K562 (cell line): ENCODE results near the gene FMNL1. TPM values are rescaled to one million over a fixed set of nuclear protein-coding genes. Genes with fewer than 3 reads are reported as not detected.

Experiments used
- CEBPB ChIP-seq: fragments of 450-650 bp; IDR thresholded peaks from 2 replicates; pipeline ENCODE4 v1.6.1; 2016; ENCODE audit warnings: missing genetic modification characterization, missing compliant biosample characterization
- FOXA3 ChIP-seq, 2 experiments: fragments of 450-650 bp in 1 of 2; sonication (generic) in 1 of 2; formaldehyde crosslinking; IDR thresholded peaks in 1 of 2; conservative IDR thresholded peaks in 1 of 2; 2 replicates each; pipeline versions ENCODE4 v1.4.0 to v1.8.0; 2020 to 2022; ENCODE audit warnings: mild to moderate bottlenecking in 2 of 2, missing genetic modification reagents in 1 of 2
- NBN ChIP-seq: fragments of 450-650 bp; IDR thresholded peaks from 2 replicates; pipeline ENCODE4 v1.6.1; 2016; ENCODE audit warnings: low read depth, mild to moderate bottlenecking
- NELFE ChIP-seq: IDR thresholded peaks from 2 replicates; pipeline ENCODE4 v1.6.1; 2011; ENCODE audit warnings: mild to moderate bottlenecking; ENCODE audit not compliant: insufficient read depth, insufficient read length
- NFYB ChIP-seq: IDR thresholded peaks from 2 replicates; pipeline ENCODE4 v1.6.1; 2011; ENCODE audit warnings: mild to moderate bottlenecking, moderate library complexity; ENCODE audit not compliant: insufficient read length; ENCODE audit errors: extremely low read depth
- PHF8 ChIP-seq: fragments of 200-600 bp; sonication (generic); IDR thresholded peaks from 2 replicates; pipeline ENCODE4 v1.6.1; 2012; ENCODE audit warnings: mixed run types, mild to moderate bottlenecking, inconsistent platforms, low read length, moderate library complexity, borderline replicate concordance
- SPI1 ChIP-seq: IDR thresholded peaks from 2 replicates; pipeline ENCODE4 v1.6.1; 2011; ENCODE audit warnings: low read depth, low read length, control low read depth, borderline replicate concordance
- XRCC4 ChIP-seq: IDR thresholded peaks from one replicate; pipeline ENCODE4 v1.6.1; 2011; ENCODE audit not compliant: insufficient read depth, insufficient read length; ENCODE audit errors: extremely low read depth
- ZNF146 ChIP-seq: IDR thresholded peaks from one replicate; pipeline ENCODE4 v1.6.1; 2018; ENCODE audit warnings: missing compliant biosample characterization; ENCODE audit not compliant: unreplicated experiment
- ZNF184 ChIP-seq: sonication (generic); formaldehyde crosslinking; IDR thresholded peaks from 2 replicates; pipeline ENCODE4 v1.5.0; 2020; ENCODE audit warnings: missing genetic modification reagents
- ZNF324 ChIP-seq: fragments of 250-450 bp; sonication (Bioruptor Pico); IDR thresholded peaks from 2 replicates; pipeline ENCODE4 v1.4.0; 2020; ENCODE audit warnings: mild to moderate bottlenecking
- ZNF57 ChIP-seq: fragments of 450-650 bp; formaldehyde crosslinking; IDR thresholded peaks from 2 replicates; pipeline ENCODE4 v1.4.0; 2020; ENCODE audit warnings: mild to moderate bottlenecking, moderate library complexity
- polyA plus RNA-seq, 8 experiments: library from polyadenylated mRNA; depleted of rRNA in 4 of 8; stranded (reverse) in 5 of 8; unstranded in 3 of 8; fragments of >200 nt; fragmentation: Nextera tagmentation in 2 of 8; fragmentation: Illumina TruSeq in 1 of 8; extraction: Ambion mirVana in 2 of 8; extraction: Trizol in 1 of 8; gene quantifications; 2 replicates each; pipeline versions ENCODE4 v1.2.1 to v1.2.3, GENCODE V29; 2011 to 2014; ENCODE audit warnings: inconsistent platforms in 1 of 8, missing spikeins in 1 of 8
- total RNA-seq, 7 experiments: library from RNA; depleted of rRNA in 6 of 7; stranded (reverse); fragments of >200 nt in 6 of 7; fragmentation: Illumina TruSeq in 2 of 7; extraction: Trizol in 2 of 7; gene quantifications; 2 replicates each; pipeline versions ENCODE4 v1.2.1 to v1.2.3, GENCODE V29; 2011 to 2021; ENCODE audit warnings: low replicate concordance in 1 of 7
- TF ChIP-seq, protein P1 (sequence below): fragments of 450-650 bp; IDR thresholded peaks from 2 replicates; pipeline ENCODE4 v1.6.1; 2016; ENCODE audit warnings: low read depth
- TF ChIP-seq, protein P2 (sequence below): fragments of 450-650 bp; IDR thresholded peaks from 2 replicates; pipeline ENCODE4 v1.6.1; 2016
- TF ChIP-seq, protein P3 (sequence below): sonication (generic); formaldehyde crosslinking; IDR thresholded peaks from 2 replicates; pipeline ENCODE4 v1.5.0; 2020; ENCODE audit warnings: missing genetic modification reagents
- TF ChIP-seq, protein P4 (sequence below): sonication (generic); formaldehyde crosslinking; IDR thresholded peaks from 2 replicates; pipeline ENCODE4 v1.8.1; 2023; ENCODE audit warnings: mild to moderate bottlenecking, missing genetic modification reagents

Gene FMNL1
- total and polyA plus RNA-seq, 9 of the 15 experiments (the other 6 are each of a cell fraction or from before 2014, with no cell fraction given): 0.70 to 36.6 (median 7.7) TPM

DNA sequence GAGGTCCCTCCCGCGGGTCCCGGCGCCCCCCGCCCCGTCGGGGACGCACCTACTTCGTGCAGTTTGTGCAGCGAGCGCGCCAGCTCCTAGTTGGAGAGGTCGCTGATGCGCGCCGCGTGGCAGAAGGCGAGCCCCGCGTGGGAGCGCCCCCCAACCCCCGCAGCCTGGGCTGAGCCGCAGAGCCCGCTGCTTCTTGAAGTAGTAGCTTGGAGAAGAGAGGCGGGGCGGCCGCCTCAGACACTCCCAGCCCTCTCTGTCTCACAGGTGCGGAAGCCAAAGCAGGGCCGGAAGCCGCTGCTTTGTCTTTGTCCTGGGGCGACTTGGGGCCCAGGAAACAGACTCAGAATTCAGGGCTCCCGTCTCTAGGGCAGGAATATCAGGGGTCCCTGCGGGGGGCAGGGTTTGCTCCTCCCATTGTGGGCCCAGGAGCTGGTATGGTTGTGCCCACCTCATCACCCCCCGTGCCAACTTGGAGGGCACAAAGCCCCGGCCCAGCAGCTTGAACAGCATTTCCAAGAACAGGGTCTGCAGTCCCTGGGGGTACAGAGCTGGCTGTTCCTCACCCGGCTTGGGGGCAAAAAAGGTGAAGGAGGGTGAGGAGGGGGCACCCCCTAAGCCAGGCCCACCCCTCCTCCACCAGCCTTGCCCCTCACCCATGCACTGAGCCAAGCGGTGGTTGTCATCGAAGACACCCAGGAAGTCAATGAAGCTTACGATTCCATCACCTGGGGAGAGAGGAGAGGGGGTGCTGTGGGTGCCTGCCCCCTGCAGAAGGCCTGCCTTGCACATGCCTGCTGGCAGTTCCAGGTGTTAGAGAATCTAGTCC, 26.7 kb downstream of the FMNL1 start (continued):
- TF ChIP-seq, protein P1, sequence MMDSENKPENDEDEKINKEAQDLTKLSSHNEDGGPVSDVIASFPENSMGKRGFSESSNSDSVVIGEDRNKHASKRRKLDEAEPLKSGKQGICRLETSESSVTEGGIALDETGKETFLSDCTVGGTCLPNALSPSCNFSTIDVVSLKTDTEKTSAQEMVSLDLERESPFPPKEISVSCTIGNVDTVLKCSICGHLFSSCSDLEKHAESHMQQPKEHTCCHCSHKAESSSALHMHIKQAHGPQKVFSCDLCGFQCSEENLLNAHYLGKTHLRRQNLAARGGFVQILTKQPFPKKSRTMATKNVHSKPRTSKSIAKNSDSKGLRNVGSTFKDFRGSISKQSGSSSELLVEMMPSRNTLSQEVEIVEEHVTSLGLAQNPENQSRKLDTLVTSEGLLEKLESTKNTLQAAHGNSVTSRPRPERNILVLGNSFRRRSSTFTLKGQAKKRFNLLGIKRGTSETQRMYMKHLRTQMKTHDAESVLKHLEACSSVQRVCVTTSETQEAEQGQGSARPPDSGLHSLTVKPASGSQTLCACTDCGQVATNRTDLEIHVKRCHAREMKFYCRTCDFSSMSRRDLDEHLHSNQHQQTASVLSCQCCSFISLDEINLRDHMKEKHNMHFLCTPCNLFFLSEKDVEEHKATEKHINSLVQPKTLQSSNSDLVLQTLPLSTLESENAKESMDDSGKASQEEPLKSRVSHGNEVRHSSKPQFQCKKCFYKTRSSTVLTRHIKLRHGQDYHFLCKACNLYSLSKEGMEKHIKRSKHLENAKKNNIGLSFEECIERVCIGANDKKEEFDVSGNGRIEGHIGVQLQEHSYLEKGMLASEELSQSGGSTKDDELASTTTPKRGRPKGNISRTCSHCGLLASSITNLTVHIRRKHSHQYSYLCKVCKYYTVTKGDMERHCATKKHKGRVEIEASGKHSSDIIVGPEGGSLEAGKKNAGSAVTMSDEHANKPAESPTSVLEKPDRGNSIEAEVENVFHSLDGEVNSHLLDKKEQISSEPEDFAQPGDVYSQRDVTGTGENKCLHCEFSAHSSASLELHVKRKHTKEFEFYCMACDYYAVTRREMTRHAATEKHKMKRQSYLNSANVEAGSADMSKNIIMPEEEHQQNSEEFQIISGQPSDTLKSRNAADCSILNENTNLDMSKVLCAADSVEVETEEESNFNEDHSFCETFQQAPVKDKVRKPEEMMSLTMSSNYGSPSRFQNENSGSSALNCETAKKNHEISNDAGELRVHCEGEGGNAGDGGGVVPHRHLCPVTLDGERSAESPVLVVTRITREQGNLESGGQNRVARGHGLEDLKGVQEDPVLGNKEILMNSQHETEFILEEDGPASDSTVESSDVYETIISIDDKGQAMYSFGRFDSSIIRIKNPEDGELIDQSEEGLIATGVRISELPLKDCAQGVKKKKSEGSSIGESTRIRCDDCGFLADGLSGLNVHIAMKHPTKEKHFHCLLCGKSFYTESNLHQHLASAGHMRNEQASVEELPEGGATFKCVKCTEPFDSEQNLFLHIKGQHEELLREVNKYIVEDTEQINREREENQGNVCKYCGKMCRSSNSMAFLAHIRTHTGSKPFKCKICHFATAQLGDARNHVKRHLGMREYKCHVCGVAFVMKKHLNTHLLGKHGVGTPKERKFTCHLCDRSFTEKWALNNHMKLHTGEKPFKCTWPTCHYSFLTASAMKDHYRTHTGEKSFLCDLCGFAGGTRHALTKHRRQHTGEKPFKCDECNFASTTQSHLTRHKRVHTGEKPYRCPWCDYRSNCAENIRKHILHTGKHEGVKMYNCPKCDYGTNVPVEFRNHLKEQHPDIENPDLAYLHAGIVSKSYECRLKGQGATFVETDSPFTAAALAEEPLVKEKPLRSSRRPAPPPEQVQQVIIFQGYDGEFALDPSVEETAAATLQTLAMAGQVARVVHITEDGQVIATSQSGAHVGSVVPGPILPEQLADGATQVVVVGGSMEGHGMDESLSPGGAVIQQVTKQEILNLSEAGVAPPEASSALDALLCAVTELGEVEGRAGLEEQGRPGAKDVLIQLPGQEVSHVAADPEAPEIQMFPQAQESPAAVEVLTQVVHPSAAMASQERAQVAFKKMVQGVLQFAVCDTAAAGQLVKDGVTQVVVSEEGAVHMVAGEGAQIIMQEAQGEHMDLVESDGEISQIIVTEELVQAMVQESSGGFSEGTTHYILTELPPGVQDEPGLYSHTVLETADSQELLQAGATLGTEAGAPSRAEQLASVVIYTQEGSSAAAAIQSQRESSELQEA: no peak
- no peak for TF ChIP-seq ZNF324 (CRISPR knock-in tag)
- TF ChIP-seq, protein P2, sequence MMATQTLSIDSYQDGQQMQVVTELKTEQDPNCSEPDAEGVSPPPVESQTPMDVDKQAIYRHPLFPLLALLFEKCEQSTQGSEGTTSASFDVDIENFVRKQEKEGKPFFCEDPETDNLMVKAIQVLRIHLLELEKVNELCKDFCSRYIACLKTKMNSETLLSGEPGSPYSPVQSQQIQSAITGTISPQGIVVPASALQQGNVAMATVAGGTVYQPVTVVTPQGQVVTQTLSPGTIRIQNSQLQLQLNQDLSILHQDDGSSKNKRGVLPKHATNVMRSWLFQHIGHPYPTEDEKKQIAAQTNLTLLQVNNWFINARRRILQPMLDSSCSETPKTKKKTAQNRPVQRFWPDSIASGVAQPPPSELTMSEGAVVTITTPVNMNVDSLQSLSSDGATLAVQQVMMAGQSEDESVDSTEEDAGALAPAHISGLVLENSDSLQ: no peak
- no peak for TF ChIP-seq NFYB
- no peak for TF ChIP-seq NBN
- no peak for TF ChIP-seq ZNF184 (CRISPR knock-in tag)
- TF ChIP-seq SPI1: no peak
- no peak for TF ChIP-seq XRCC4
- TF ChIP-seq, protein P3, sequence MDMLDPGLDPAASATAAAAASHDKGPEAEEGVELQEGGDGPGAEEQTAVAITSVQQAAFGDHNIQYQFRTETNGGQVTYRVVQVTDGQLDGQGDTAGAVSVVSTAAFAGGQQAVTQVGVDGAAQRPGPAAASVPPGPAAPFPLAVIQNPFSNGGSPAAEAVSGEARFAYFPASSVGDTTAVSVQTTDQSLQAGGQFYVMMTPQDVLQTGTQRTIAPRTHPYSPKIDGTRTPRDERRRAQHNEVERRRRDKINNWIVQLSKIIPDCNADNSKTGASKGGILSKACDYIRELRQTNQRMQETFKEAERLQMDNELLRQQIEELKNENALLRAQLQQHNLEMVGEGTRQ (CRISPR knock-in tag): peak; percentile 11; the same call in 1 of the 2 replicates
- no peak for TF ChIP-seq FOXA3 (CRISPR knock-in tag; conservative IDR thresholded peaks at IDR 0.05 in 1 of 2, IDR thresholded peaks at IDR 0.05 in 1 of 2)
- no peak for TF ChIP-seq CEBPB (tag)
- TF ChIP-seq, protein P4, sequence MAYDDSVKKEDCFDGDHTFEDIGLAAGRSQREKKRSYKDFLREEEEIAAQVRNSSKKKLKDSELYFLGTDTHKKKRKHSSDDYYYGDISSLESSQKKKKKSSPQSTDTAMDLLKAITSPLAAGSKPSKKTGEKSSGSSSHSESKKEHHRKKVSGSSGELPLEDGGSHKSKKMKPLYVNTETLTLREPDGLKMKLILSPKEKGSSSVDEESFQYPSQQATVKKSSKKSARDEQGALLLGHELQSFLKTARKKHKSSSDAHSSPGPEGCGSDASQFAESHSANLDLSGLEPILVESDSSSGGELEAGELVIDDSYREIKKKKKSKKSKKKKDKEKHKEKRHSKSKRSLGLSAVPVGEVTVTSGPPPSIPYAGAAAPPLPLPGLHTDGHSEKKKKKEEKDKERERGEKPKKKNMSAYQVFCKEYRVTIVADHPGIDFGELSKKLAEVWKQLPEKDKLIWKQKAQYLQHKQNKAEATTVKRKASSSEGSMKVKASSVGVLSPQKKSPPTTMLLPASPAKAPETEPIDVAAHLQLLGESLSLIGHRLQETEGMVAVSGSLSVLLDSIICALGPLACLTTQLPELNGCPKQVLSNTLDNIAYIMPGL (CRISPR knock-in tag): no peak
- TF ChIP-seq ZNF146 (CRISPR knock-in tag): no peak
- TF ChIP-seq PHF8: peak; percentile 16; the same call in 1 of the 2 replicates
- TF ChIP-seq ZNF57 (CRISPR knock-in tag): no peak
- no peak for TF ChIP-seq NELFE
